AG04450 (cell line): Measurements from ENCODE around the gene NME4. TPM values are rescaled to one million over a fixed set of nuclear protein-coding genes. Genes with fewer than 3 reads are reported as not detected.

Experiments used
- CTCF ChIA-PET: fragments of 300-600, 350-600 bp; formaldehyde crosslinking; extraction: SDS; loops from one replicate; lab custom pipeline; 2022; ENCODE audit warnings: antibody characterized with exemption, inconsistent platforms; lab: Charles Lee
- POLR2A ChIA-PET: fragments of 350-600 bp; formaldehyde crosslinking; extraction: SDS; loops from one replicate; lab custom pipeline; 2021; ENCODE audit warnings: antibody characterized with exemption, inconsistent platforms; lab: Yijun Ruan, JAX
- DNase-seq: peaks from one replicate; pipeline ENCODE4 v3.0.0-alpha.2; 2011; ENCODE audit warnings: low read depth, low spot score
- H3K27ac ChIP-seq: one replicate; pipeline ENCODE4 v1.5.1; 2012; ENCODE audit warnings: low read depth, low read length, control low read depth
- H3K27me3 ChIP-seq: one replicate; pipeline ENCODE4 v1.6.0; 2012; ENCODE audit warnings: low read length; ENCODE audit not compliant: control insufficient read depth, insufficient read depth
- H3K4me3 ChIP-seq: 2 replicates; pipeline ENCODE4 v1.5.1; 2011; ENCODE audit warnings: mild to moderate bottlenecking, low read depth, low read length, control low read depth
- H3K9me3 ChIP-seq: 2 replicates; pipeline ENCODE4 v1.5.1; 2012; ENCODE audit warnings: low read length; ENCODE audit not compliant: control insufficient read depth, insufficient read depth
- polyA plus RNA-seq: library from polyadenylated mRNA; depleted of rRNA; stranded (reverse); fragments of >200 nt; gene quantifications from 2 replicates; pipeline ENCODE4 v1.2.3, GENCODE V29; 2011
- TF ChIP-seq, protein P1 (sequence below): IDR thresholded peaks from 2 replicates; pipeline ENCODE4 v1.5.1; 2011; ENCODE audit warnings: low read depth, low read length, control low read depth, inconsistent platforms

NME4 gene
- polyA plus RNA-seq, 1 experiment, result 156 TPM

- H3K9me3 ChIP-seq, result no peaks in the 10 kb centered on the region
- no peak overlapping the region for H3K27ac ChIP-seq
- H3K4me3 ChIP-seq, result no peak overlapping the region
- ChIA-PET CTCF (no interaction called here), POLR2A (no interaction called here)
- no peak for DNase-seq
- no peaks in the 10 kb centered on the region for H3K27me3 ChIP-seq
- TF ChIP-seq, protein P1, sequence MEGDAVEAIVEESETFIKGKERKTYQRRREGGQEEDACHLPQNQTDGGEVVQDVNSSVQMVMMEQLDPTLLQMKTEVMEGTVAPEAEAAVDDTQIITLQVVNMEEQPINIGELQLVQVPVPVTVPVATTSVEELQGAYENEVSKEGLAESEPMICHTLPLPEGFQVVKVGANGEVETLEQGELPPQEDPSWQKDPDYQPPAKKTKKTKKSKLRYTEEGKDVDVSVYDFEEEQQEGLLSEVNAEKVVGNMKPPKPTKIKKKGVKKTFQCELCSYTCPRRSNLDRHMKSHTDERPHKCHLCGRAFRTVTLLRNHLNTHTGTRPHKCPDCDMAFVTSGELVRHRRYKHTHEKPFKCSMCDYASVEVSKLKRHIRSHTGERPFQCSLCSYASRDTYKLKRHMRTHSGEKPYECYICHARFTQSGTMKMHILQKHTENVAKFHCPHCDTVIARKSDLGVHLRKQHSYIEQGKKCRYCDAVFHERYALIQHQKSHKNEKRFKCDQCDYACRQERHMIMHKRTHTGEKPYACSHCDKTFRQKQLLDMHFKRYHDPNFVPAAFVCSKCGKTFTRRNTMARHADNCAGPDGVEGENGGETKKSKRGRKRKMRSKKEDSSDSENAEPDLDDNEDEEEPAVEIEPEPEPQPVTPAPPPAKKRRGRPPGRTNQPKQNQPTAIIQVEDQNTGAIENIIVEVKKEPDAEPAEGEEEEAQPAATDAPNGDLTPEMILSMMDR, result no peak
Measured at GRCh38 chr16:404971-405486, 8.0 kb downstream of the NME4 start.

DNA sequence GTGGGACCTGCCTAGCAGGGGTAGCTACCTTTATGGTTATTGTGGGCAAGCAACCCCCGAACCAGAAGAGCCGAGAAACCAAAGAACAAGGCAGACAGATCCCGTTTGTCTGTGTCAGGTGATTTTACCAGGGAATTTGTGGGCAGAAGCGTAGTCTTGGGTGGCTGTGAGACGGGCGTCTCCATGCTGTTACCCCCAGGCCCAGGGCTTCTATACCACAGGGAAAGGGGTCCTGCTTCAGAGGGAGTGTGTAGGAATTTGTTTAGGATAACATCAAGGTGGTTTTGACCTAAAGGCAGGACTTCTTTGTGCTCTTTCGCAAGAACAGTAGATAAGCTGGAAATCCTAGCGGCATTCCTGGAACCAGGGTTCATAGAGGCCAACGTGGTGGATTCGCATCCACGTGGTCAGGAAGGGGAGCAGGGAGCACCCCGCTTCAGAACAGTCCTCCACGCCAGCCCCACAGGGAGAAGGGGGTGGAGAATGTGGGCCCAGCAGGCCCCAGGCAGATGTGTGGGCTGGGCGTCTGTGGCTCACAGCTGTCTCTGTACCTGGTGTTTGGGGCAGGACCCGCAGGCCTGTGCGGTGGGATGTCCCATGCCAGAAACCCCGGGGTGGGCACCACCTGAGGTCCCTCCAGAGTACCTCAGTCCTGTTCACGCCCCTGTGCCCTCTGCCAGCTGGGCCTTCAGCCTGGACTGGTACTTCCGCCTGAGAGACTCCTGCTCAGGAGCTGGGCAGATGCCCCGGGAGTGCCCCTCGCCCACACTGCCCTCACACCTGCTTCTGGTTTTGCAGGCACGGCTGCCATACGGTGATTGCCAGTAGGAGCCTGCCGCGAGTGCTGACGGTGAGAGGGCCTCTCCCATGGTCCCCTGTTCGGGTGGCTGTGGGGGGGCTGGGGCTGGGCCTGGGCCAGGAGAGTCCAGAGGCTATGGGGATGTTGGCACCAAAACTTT, 8.8 kb downstream of the NME4 start:
- CTCF ChIA-PET, result no interaction called here
- Histone ChIP-seq H3K4me3 (no peak overlapping the region), H3K27me3 (no peaks in the 10 kb centered on the region), H3K9me3 (no peaks in the 10 kb centered on the region), H3K27ac (no peak overlapping the region)
- POLR2A ChIA-PET, result no interaction called here
- DNase-seq, result no peak
- TF ChIP-seq, protein P1, result no peak

GRCh38 chr16:407253-407652, 10.3 kb downstream of the NME4 start:
- POLR2A ChIA-PET, result no interaction called here
- H3K4me3 ChIP-seq, result no peak overlapping the region
- H3K27ac ChIP-seq, result no peak overlapping the region
- CTCF ChIA-PET, result interaction anchor here (0.7 kb wide), 1 partner anchor 162 kb away, joined by 3 read pairs; no protein-coding TSS in a partner anchor
- TF ChIP-seq, protein P1, result no peak
- H3K9me3 ChIP-seq, result no peaks in the 10 kb centered on the region; the same call in 1 of the 2 replicates
- H3K27me3 ChIP-seq, result no peaks in the 10 kb centered on the region
- DNase-seq, result no peak

DNA sequence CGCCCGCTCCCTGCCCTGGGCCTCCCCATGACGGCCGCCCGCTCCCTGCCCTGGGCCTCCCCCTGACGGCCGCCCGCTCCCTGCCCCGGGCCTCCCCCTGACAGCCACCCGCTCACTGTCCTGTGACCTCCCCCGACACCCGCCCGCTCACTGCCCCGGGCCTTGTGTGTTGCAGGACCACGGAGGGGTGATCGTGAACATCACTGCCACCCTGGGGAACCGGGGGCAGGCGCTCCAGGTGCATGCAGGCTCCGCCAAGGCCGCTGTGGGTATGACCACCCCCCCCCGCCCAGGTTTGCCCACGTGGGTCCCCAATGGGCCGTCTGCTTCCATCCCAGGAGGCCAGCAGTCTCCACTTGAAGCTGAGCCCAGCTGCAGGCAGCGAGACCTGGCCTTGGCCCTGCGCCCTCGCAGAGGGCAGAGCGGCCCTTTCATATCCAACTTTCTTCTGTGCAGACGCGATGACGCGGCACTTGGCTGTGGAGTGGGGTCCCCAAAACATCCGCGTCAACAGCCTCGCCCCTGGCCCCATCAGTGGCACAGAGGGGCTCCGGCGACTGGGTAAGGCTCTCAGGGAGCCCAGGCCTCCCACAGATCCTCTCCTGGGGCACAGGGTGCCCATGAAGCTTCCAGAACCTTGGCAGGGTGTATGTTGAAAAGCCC, 13.6 kb downstream of the NME4 start:
- CTCF ChIA-PET, result no interaction called here
- POLR2A ChIA-PET, result interaction anchor here (1.0 kb wide), 1 partner anchor 9 kb away, joined by 8 read pairs; the partner anchor contains the start of gene DECR2
- Histone ChIP-seq H3K27me3 (no peaks in the 10 kb centered on the region), H3K9me3 (no peaks in the 10 kb centered on the region; the same call in 1 of the 2 replicates), H3K27ac (no peak overlapping the region), H3K4me3 (no peak overlapping the region)
- DNase-seq, result no peak
- TF ChIP-seq, protein P1, result no peak
